Raji (cell line): ENCODE results near the gene FXYD6.

Experiments
- POLR2A ChIP-seq: IDR thresholded peaks from 2 replicates; pipeline ENCODE4 v1.6.1; 2011; ENCODE audit warnings: low read depth, low read length, control low read depth; ENCODE audit not compliant: insufficient read depth

The FXYD6 gene

DNA sequence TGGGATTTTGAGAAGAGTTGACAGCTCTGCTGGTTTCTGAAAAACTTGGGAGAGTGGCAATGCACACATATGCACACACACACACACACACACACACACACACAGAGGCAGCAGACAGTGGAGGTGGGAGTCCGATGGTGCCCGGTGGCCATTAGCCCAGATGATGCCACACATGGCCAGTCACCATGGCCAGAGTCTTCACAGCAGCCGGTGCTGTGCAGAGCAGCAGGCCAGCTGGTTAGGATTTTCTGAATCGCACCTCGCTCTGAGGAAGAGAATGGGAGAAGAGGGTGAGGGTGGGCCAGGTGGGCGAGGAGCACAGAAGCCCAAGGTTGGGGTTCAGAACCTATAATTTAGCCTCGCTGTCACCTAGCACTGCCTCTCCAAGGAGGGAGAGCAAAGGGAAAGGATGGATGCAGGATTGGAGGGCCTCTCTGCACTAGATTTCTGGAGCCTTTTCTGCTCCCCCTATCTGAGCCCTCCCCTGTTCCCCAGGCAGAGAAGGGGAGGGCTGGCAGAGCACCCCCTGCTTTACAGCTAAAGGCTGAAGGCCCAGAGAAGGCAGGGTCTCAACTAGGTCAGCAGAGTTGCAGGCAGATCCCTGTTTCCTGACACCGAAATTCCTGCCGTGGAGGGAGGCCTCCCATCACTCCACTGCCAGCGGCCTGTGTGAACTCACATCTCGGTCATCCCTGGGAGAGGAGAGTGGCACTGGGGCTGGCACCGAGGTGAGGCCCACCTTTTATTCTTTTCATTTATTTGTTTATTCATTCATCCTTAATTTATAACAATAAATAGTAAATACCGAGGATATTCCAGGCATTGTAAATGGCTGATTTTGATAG lies 25.8 kb upstream of the FXYD6 start:
- no peak for TF ChIP-seq POLR2A

DNA sequence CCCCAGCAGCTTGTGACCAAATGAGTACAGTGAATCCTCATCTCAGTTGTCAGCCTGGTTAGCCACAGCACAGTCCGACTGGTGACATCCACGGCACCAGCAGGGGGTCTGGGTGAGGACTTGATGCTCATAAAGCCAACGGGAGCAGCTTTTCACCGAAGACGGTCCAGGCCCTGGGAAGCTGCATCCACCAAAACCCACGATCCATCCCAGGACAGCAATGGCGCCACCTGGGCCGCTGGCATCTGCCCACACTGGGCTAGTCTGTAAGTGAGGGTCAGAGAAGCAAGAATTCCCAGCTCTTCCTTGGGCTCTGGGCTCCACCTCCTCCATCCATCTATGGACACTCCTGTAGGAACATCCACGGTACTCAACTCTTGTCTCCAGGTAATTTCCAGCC lies 25.1 kb upstream of the FXYD6 start:
- no peak for TF ChIP-seq POLR2A

DNA sequence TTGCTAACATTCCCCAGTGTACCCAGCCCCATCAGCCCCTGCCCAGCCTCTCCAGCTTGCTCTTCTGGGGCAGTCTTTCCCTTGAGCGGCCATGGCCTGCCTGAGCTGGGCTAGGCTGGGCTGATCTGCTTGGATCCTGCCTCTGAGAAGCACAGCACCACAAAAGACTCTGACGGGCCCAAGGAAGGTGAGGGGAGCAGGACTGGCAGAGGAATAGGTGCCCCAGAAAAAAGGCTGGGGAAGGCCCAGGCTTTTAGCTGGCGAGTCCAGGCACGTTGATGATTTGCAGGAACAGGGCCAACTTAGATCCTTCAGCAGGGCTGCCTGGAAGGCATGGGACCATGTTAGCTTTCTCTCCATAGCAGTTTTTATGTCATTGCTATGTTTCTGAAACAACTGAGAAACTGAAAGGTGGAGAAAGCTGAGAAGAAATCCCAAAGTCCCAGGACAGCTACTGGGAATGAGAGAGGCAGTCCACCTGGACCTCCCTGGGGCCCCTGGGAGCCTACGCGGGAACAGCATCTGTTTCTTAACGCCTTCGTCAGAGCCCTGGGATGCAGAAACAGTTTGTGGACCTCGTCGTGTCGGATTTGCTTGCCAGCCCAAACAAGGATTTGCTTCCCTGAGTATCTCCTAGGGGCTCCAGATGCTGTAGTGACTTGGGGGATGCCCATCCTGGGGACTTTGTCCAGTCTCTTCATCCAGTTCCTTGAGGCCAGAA lies 24.4 kb upstream of the FXYD6 start:
- TF ChIP-seq POLR2A, result no peak

DNA sequence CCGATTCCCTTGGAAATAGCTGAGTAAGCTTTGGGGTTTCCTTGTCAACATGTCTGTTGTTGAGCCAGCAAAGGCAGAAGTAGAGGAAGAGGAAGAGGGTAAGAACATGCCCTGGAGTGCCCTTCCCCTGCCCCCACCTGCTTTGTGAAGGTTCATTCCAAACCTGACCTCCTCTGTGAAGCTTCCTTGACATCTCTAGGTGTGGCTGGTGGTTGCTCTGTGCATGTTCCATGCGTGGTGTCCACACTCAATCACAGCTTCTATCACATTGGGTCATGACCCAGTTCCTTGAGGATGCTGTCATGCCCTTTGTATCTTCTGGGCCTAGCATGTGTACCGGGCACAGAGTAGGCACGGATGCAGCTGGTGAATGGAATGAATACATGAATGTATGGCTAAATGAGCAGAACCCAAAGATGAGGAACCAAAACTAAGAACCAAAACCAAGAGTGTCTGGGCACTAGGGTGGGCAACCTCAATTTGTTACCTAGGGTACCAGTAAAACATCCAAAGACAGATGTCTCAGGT lies 23.7 kb upstream of the FXYD6 start:
- TF ChIP-seq POLR2A, result no peak

DNA sequence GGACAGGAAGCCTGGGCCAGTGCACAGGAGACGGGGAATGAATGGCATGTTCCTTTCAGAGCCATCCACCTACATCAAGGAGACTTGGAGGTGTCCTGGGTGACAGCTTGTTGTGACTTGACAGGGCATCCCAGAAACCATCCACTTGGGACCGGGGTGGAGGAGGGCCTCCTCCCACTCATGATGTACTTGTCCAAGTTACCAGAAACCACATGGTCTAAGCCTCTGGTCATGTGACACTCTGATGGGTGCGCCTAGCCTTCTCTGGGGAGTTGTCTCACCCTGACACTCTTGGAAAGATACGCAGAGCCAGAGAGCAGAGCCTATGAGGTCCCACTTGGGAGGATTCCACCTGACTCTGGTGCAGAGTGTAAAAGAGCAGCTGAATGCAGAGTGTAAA lies 21.6 kb upstream of the FXYD6 start:
- no peak for TF ChIP-seq POLR2A

DNA sequence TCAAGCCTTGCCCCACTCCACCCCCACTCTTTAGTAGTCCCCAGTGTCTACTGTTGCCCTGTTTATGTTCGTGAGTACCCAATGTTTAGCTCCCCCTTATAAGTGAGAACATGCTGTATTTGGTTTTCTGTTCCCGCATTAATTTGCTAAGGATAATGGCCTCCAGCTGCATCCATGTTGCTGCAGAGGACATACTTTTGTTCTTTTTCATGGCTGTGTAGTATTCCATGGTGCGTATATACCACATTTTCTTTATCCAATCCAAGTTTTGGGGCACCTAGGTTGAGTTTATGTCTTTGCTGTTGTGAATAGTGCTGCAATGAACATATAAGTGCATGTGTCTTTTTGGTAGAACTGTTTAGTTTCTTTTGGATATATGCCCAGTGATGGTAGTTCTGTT lies 16.2 kb upstream of the FXYD6 start:
- no peak for TF ChIP-seq POLR2A

DNA sequence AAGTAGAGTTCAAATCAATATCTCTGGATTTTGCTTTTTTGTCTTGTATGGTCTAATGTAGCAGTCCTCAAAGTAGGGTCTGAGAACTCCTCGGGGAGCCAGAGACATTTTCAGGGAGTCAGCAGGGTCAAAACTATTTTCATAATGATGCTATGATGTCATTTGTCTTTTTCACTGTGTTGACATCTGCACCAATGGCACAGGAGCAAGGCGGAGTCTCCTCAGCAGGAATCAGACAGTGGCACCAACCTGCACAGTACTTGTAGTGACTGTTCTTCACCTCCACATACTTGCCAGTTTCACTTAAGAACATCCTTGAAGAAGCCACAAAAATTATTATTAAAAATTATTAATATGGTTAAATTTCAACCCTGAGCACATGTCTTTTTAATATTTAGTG lies 14.9 kb upstream of the FXYD6 start:
- TF ChIP-seq POLR2A, result no peak

DNA sequence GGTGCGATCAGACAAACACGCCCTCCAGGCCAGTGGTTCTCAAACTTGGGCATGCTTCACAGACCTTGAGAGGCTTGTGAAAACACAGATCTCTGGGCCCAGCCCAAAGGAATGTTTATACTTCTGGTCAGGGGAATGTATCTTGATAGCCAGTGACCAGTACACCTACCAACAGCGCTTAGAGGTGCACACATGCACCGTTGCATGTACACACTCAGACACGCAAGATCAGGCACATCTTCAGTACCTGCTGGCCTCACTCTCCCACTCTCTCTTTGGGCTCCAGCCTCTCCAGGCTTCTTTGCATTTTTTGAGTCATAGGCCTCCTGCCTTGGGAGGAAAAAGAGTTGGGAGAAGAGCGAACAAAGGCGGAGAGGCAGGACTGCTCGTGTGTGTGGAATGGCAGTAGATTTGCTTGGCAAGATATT lies 11.7 kb upstream of the FXYD6 start:
- no peak for TF ChIP-seq POLR2A

DNA sequence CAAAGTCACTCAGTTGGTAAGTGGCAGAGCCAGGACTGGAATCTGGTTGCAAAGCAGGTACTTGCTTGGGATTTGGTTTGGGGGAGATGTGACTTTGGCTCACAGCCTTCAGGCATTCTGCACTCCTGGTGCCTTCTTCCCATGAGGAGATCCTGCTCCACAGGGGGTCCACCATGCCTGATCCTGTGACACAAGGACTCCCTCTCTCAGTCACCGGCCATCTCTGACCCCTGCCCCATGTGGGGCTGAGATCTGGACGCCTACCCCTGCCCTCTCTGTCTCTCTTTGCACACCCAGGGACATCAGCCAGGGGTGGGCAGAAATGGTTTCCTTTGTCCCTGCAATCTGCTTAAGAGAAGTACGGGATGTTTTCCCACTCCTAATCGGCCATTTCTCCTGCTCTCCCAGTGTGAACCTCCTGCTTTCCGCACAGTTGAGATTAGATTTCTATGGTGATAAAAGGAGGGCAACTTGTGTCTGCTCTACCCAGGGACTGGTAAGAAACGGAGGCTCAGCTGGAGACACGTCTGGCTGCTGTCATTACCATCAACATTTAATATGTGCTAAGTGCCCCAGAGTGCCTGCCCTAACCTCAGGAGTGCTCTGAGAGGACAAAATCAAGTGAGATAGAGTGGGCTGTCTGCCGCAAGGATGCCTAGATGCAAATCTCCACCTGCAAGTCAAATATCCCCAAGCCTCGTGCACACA lies 11.1 kb upstream of the FXYD6 start:
- no peak for TF ChIP-seq POLR2A

DNA sequence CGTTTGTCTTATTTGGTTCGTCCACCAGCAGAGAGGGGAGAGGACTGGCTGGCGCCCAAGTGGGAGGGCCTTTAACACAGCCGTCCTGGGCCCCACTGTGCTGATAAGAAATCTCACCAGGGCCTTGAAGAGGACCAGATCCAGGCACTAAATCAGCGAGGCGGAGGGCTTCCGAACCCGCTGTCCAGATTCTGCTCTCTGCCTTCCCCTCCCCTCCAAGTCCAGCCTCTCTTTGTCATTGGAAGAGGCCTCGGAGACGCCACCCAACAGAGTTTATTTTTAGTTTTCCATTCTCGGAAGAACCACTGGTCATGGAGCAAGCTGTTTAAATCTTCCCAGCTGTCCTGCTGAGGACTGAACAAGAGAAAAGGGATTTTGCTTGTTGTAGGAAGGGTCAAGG lies 9.3 kb upstream of the FXYD6 start:
- TF ChIP-seq POLR2A, result no peak

DNA sequence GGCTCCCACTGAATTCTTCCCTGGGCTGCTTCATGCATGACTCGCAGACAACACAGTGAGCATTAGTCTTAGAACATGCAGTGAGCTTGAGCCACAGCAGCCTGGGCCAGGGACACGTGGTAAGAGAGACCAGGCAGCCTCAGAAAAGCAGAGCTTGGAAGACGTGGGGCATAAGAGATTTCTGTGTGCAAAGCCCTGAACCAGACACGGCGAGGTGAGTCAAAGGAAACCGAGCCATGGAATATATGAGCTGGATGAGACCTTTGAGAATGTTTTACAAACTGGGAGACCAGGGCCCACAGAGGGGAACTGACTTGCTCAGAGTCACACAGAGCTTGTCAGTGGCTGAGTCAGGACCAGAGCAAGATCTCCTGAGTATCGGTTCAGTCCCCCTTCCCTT lies 8.5 kb upstream of the FXYD6 start:
- no peak for TF ChIP-seq POLR2A

DNA sequence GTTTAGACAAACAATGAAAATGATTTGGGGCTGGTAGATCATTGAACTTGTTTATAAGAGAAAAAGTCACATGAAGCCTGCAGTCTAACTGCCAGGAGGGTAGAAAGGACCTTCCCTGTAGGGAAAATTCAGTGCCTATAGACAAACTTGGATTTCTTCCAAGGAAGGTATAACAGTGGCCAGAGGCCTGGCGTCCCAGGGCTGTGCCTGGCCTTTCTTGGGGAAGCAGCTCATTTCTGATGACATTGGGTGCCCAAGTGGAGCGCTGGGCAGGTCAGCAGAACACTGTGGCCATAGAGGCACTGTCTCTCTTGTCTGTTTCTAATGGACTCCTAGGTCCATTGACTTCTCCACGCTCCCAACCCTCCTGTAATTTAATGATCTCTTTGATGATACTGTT lies 6.6 kb upstream of the FXYD6 start:
- TF ChIP-seq POLR2A, result no peak

DNA sequence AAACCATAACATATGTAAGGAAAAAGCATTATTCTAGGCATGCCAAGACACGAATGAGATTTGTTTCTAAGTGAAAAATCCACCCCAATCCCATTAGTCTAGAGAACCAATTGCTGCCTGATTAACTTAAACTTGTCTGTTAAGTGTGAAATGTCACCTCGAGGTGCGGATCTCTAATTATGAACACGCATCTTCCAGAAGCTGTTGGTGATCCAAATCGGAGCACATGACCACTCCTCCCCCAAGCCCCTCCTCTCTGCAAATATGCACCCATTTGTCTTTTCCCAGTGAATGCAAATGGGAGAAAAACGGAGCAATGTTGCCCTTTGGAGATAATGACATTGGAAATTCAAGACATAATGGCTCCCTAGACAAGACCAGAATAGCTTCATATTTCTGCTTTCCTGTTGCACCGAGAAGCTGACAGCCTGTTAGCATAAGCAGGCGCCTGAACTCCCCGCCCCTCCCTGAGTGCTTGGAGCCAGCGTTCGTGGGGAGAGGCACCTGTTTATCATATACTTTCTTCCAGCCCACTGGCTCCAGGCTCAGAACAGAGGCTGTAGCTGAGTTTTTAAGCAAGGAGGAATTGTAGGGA lies 6.0 kb upstream of the FXYD6 start:
- TF ChIP-seq POLR2A, result no peak

DNA sequence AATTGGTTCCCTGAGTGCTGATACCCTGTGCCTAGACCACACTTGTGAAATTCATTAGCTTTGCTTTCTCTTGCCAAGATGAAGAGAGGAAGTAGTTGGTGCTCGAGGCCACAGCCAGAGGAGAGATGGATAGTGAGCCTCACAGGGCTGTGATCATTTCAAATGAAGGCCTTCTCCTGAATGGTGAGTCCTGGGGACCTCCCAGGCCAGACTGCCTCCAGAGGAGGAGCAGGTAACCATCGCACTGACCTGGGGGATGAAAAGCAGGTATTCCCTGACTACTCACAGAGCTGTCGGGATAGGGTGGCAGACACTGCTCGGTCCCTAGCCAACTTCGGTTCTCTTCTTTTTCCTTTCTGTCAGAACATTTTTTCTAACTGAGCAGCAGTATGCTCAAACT lies 4.8 kb upstream of the FXYD6 start:
- TF ChIP-seq POLR2A, result no peak

DNA sequence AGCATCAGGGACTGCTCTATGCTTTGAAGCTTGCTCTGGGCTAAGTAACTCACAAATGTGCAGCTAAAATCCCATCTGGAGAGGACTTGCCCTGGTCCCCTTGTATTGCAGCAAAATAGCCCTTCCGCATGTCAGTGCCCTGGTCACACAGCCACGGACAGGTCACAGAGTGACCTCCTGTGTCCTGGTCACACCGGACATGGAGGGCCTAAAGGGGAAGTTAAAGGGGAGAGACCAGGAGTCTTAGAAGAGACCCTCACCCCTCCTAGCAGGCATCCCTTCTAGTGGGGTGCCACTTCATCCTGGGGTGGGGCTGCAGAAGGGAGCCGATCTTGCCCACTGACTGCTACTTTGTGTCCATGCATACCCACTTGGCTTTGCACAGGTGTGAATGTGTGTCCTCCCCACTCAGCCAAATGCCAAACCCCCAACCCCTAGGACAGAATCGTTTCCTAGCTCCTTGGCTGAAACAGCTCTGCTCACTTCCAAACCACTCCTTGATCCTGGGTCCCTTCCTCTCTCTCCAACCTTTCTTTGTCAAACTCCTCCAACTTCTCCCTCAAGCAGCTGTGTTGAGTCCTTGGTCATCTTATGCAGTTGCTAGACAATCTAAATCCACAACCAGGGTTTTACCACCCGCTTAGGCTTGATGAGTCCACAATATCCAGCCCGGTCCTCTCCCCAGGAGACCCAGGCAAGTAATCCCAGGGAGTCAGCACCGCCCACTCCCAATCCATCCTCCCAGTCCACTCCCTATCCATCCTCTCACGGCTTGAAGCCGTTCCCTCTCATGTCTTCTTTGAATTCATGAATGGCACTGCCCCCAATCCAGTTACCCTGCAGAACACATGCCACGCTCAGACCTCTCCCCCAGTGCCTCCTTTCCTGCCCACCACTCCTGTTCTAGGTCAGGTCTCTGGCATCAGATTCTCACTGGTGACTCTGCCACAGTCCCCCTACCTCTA lies 3.3 kb upstream of the FXYD6 start:
- no peak for TF ChIP-seq POLR2A
